GM19438 (cell line): ENCODE results near the gene MBD1.
"Not testable (repeated sequence)": the region's sequence is repeated elsewhere in the genome, so short reads cannot be mapped to it uniquely, and the experiment has no call there.

ENCODE experiments used
- ATAC-seq: cut with Tn5 transposase; IDR thresholded peaks from one replicate; pipeline ENCODE4 v1.9.1; 2021; ENCODE audit warnings: low read depth; ENCODE audit not compliant: unreplicated experiment

Gene MBD1

GRCh38 chr18:50293039-50293438, 11.7 kb upstream of the MBD1 start:
- ATAC-seq = no peak

DNA sequence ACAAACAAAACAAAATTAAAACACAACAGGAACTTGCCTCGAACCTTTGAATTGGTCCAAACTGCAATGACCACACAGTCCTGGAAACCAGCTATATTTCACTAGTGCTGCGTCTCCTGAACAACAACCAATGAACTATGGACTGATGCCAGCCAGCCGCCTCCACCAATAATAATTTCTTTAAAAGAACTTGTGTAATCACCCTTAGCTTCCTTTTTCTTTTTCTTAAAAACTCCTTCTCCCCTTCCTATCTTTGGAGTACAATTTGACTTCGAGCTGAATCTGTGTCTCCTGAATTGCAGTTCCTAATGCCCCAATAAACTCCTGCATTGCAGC, 7.8 kb upstream of the MBD1 start:
- no peak for ATAC-seq

DNA sequence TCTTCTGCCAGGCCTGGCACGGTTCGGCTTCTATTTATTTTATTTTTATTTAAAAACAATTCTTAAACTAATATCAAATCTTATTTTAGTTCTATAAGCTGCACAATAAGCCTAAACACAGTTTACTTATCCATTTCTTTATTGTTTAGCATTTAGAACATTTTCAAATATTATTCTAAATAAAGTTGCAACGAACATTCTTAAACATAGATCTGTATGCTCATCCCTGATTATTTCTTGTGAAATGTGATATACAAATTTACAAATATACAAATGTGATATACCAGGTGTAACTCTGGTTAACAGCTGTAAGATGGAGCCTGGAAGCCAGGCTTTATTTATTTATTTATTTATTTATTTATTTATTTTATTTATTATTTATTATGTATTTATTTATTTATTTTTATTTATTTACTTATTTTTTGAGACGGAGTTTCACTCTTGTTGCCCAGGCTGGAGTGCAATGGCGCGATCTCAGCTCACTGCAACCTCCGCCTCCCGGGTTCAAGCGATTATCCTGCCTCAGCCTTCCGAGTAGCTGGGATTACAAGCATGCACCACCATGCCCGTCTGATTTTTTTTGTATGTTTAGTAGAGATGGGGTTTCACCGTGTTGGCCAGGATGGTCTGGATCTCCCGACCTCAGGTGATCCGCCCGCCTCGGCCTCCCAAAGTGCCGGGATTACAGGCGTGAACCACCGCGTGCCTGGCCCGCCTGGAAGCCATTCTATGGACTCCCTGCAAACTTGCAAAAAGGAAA, 7.2 kb upstream of the MBD1 start:
- ATAC-seq = not testable (repeated sequence)

GRCh38 chr18:50287441-50288347, 6.4 kb upstream of the MBD1 start, which contains the start of gene CXXC1:
Gene CXXC1, minus strand, starts transcription at chr18:50287692. Its CDS starts 103 bp downstream, at chr18:50287589.
- ATAC-seq = peak; percentile 84

GRCh38 chr18:50287028-50287440, 5.7 kb upstream of the MBD1 start:
- no peak for ATAC-seq

DNA sequence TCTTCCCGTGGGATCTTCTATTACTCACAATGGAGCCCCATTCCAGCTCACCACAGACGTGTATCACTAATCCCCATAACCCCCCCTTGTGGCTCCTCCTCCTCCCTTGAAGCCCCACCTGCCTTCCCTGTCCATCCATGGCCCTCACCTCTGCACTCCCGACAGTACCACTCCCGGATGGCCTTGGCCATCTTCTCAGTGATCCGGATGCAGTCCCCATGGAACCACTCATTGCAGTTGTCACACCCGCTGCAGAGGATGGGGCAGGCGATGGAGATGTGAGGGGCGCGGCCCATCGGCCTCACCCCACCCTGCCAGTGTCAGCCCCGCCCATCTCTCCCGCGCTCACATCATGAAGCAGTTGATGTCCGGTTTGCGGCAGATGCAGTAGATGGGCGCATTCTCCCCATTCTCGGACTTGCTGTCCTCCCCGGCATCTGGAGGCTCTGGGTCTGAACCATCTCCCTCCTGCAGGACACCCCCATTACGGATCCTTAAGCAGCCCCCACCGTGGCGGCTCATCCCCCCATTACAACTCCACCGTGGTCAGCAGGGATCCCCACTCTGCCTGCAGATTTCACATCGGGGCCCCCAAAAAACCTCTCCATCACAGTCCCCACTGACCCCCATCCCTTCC, 5.2 kb upstream of the MBD1 start:
- ATAC-seq = no peak

DNA sequence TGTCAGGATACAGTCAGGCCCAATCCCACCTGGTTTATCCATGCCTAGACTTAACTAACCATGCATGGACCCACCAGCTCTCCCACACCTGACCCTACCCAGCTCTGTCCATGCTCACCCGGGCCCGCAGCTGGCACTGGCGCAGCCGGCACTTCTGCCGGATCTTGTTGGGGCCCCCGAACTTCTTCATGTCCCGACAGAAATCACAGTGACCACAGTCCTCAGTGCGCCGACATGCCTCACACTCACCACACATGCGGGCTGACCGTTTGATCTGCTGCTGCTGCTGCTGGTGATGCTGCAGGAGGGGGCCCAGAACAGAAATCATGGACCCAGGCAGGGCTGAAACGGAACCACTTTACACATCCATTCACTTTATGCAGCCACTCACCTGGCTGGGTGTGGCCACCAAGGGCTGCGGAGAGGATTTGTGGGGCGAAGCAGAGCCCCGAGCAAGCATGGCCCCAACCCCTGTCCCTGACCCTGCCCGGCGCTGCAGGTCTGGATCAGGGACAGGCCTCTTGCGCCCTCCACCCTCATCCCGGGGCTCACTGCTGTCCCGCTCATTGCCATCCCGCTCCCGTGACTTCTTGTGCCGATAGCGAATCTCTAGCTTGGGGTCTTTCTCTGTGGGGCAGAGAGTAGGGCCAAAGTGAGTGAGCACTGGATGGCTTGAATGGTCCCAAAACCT, 4.5 kb upstream of the MBD1 start:
- ATAC-seq = no peak

GRCh38 chr18:50285071-50285470, 3.7 kb upstream of the MBD1 start:
- no peak for ATAC-seq

DNA sequence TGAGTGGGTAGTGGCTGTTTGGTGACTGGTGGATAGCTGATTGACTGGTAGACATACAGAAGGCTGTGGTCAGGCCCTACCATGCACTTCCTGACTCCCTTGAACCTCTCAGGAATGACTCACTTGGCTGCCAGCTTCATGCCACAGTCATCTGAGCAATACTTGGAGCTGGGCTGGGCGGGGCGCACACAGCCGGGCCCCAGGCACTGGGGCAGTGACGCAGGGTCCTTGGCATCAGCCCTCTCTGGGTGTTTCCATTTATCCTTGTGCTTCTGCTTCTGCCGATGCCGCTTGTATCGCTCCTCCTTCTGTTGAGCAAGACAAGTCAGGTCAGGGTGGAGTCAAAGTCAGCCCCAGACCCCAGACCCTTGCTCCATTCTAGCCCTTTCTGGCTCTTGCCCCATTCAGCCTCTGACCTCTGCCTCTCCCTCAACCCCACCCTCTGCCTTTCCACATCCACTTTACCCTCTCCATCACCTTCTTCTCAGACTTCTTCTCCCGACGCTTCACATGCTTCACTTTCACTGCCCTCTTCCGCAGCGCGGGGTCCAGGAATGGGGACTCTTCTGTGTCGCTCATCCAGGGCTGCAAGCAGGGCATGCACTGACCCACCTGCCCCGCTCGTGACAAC, 3.0 kb upstream of the MBD1 start:
- no peak for ATAC-seq

GRCh38 chr18:50283469-50284209, 2.3 kb upstream of the MBD1 start:
- no peak for ATAC-seq

DNA sequence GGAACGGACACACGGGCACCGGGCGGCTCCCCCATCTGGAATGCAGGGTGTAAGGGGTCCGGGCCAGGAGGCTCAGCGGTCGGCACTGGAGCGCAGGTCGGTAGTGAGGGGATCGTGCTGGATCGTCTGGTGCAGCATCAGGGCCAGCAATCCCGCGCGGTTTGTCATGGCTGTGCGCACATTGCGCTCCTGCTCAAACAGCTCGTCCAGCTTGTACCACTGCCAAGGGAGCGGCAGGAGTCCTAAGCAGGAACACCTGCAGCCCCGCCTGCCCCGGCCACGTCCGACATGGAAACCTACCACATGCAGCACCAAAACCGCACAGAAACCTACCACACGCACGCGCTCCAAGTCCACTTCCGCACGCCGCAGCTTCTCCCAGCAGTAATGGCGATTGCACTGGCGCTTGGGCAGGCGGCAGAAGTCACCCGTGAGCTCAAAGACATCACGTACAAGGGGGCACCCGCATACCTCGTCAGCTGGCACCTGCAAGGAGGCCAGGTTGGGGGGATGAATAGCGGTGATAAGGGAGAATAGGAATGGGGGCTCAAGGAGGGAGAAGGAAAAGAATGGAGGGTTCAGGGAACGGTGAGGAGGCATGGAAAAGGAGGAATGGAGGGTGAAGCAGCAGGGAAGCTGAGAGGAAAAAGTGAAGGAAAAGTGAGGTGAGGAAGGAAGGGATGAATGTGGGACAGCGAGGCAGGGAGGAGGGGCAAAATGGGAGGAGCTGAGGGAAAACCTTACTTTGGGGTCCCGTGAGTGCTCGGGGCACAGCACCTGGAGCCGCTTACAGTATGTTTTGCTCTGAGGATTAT, 1.4 kb upstream of the MBD1 start:
- no peak for ATAC-seq

DNA sequence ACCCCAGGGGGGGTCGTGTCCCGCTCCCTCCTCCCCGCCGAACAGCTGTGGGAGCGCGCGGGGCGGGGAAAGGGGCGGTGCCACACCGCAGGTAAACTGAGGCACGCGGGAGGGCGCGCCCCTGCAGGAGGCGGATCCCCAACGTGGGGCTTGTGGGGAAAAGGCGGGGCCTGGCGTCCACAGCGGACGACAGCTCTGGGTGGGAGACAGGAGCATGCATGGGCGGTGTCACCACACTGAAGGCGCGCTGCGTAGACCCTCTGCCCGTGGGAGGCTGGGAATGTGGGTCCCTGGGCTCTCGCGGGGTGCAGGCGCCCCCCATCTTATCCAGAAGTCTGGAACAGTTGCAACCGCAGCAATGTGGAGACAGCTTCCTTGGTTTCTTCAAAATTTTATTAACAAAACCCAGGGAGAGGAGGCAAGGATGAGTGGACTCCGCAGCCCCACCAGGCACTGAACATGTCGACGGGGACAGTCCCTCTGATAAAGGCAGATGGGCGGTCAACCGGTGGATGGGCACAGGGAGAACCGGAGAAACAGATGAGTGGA, 723 bp upstream of the MBD1 start:
- ATAC-seq = no peak

DNA sequence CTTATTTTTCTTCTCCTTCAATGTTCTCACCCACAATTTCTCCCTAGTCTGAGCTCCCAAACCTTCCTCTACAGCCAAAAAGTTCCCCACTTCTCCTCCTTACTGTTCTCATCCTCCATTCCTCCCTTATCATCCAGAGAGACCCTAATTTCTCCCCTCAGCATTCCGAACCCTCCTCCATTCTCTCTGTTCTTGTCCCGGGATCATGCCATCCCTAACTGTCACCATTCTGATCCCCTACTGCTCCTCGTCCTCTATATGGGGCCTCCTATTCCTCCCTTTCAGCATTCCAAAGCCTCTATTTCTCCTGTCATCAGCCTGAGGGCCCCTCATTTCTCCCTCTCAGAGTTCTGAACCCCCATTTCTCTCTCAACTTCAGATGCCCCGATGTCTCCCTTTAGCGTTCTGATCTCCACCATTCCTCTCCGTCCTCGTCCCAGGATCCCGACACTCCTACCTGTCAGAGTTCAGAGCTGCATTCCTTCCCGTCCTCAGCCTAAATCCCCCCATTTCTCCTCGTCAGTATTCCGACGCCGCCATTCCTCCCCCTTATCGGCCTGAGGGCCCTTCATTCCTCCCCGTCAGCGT, 522 bp downstream of the MBD1 start:
- ATAC-seq = no peak

DNA sequence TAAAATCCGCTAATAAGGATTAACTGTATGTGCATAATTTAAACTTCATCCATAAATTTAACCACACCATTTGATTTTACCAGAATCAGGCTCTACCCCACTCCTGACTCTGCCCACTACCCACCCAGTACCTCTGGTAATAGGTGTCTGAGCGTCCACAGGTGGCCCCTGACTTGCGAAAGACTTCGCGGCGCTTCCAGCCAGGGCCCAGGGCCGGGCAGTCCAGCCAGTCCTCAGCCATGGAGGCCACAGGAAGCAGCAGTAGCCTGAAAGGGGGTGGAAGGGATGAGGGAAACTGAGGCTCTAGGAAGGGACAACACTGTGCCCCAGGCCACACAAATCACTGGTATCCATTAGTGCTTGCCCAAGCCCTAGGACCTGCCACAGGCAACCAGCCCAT, 1.6 kb downstream of the MBD1 start:
- ATAC-seq = no peak

- ATAC-seq = no peak
Measured at GRCh38 chr18:50277942-50278341, 3.4 kb downstream of the MBD1 start.

DNA sequence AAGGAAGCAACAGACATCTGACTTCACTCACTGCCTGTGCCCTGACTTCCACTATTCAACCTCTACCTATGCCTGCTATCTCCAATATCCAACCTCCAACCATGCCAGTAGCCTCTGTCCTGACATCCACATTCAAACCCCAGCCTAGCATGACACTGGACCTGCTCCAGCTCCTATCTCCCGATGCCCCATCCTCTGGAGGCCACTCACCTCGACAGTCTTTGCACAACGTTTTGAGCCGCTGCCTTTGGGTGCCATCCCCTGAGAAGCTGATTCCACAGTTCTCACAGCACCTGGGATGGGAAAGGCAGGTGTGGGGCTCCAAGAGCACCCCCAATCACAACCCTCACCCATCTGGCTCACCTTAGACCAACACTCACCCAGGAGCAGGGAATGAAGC, 4.9 kb downstream of the MBD1 start:
- no peak for ATAC-seq

- ATAC-seq = no peak
Measured at GRCh38 chr18:50275503-50276036, 5.8 kb downstream of the MBD1 start.

- no peak for ATAC-seq
Measured at GRCh38 chr18:50274941-50275340, 6.4 kb downstream of the MBD1 start.
